Left lung (tissue), 10 donors: ENCODE results near the gene MRPS21. TPM values are rescaled to one million over a fixed set of nuclear protein-coding genes. Genes with fewer than 3 reads are reported as not detected.

Source experiments
- ATAC-seq: fragments of 200-7000 bp; cut with Tn5 transposase; one replicate; pipeline ENCODE4 v1.9.1; 2020; ENCODE audit warnings: moderate library complexity
- DNase-seq, 4 donors: peaks; one replicate each; pipeline ENCODE4 v3.0.0-alpha.2; 2013 to 2020
- H3K27ac ChIP-seq, 2 donors: fragments of 200-600 bp; sonication (generic) in 1 of 2; one replicate each; pipeline versions ENCODE4 v1.5.0 to v1.8.0; 2020 to 2021
- H3K27me3 ChIP-seq, 2 donors: fragments of 200-600 bp; sonication (generic) in 1 of 2; one replicate each; pipeline versions ENCODE4 v1.5.0 to v1.8.0; 2020 to 2021
- H3K36me3 ChIP-seq, 2 donors: fragments of 200-600 bp; sonication (generic) in 1 of 2; one replicate each; pipeline versions ENCODE4 v1.5.0 to v1.8.0; 2020 to 2021
- H3K4me1 ChIP-seq, 2 donors: fragments of 200-600 bp; one replicate each; pipeline ENCODE4 v1.8.0; 2021
- H3K4me3 ChIP-seq, 2 donors: fragments of 200-600 bp; sonication (generic) in 1 of 2; one replicate each; pipeline versions ENCODE4 v1.5.0 to v1.8.0; 2020 to 2021; ENCODE audit warnings: mild to moderate bottlenecking in 1 of 2
- H3K9me3 ChIP-seq, 2 donors: fragments of 200-600 bp; sonication (generic) in 1 of 2; one replicate each; pipeline versions ENCODE4 v1.5.0 to v1.8.0; 2020 to 2021
- CTCF ChIP-seq, 2 donors: fragments of 200-600 bp; sonication (generic) in 1 of 2; IDR thresholded peaks; one replicate each; pipeline versions ENCODE4 v1.5.0 to v1.8.0; 2021; ENCODE audit warnings: antibody characterized with exemption in 2 of 2
- intact Hi-C, 2 donors: fragments of 100-400 bp; cut with DNase I; formaldehyde crosslinking; loops; one replicate each; pipeline versions ENCODE4 v1.11.2 to v1.14.2; 2022
- polyA plus RNA-seq, 6 donors: library from polyadenylated mRNA; unstranded; fragments of 120-200 nt; gene quantifications; one replicate each; pipeline ENCODE4 v1.2.1, GENCODE V29; 2013; ENCODE audit not compliant: insufficient read length in 6 of 6
- total RNA-seq, 2 donors: library from RNA; stranded (reverse); fragmentation: NEBNext Ultra II Directional; extraction: Animal tissue kit (Norgen Biotek cat#: 25700); gene quantifications; one replicate each; pipeline ENCODE4 v1.2.1, GENCODE V29; 2021
- donor health status: DM: no; HTN: yes; CAD: no.
- donor health status: DM: no; HTN: no; CAD: no.

Gene MRPS21
- total and polyA plus RNA-seq, 8 donors, result 44.2 to 66.2 (median 56.2) TPM

GRCh38 chr1:150261367-150261766, 32.3 kb upstream of the MRPS21 start:
- Histone ChIP-seq H3K27me3 (peaks cover 0 to 35% of the 10 kb centered on the region in 2 donors), H3K4me1 (peaks cover 0 to 14% of the 10 kb centered on the region in 2 donors), H3K9me3 (no peaks in the 10 kb centered on the region), H3K36me3 (peaks cover 0 to 26% of the 10 kb centered on the region in 2 donors), H3K27ac (no peak overlapping the region), H3K4me3 (no peak overlapping the region)
- ATAC-seq (no peak), DNase-seq (no peak)
- intact Hi-C loops, result no loop called here
- TF ChIP-seq CTCF (IDR thresholded peaks at IDR 0.05), result no peak

- intact Hi-C loops, result no loop called here
- TF ChIP-seq CTCF (IDR thresholded peaks at IDR 0.05), result no peak
These were observed 31.0 kb upstream of the MRPS21 start for GRCh38 chr1:150262388-150263320.

GRCh38 chr1:150263549-150263948, 30.1 kb upstream of the MRPS21 start:
- Histone ChIP-seq H3K36me3 (peaks cover 0 to 34% of the 10 kb centered on the region in 2 donors), H3K27me3 (peaks cover 0 to 21% of the 10 kb centered on the region in 2 donors), H3K27ac (no peak overlapping the region), H3K4me1 (peaks cover 7 to 18% of the 10 kb centered on the region in 2 donors), H3K4me3 (no peak overlapping the region), H3K9me3 (no peaks in the 10 kb centered on the region)
- ATAC-seq (no peak), DNase-seq (no peak)
- no peak for TF ChIP-seq CTCF (IDR thresholded peaks at IDR 0.05)
- intact Hi-C loops, result no loop called here

More at GRCh38 chr1:150262388-150263320, 31.0 kb upstream of the MRPS21 start:
- H3K36me3 ChIP-seq, result peaks cover 0 to 34% of the 10 kb centered on the region in 2 donors
- H3K4me1 ChIP-seq, result peaks cover 5 to 14% of the 10 kb centered on the region in 2 donors
- H3K27me3 ChIP-seq, result peaks cover 0 to 30% of the 10 kb centered on the region in 2 donors
- H3K4me3 ChIP-seq, result no peak overlapping the region
- H3K27ac ChIP-seq, result no peak overlapping the region
- ATAC-seq (no peak), DNase-seq (no peak)
- no peaks in the 10 kb centered on the region for H3K9me3 ChIP-seq

GRCh38 chr1:150267896-150268295, 25.8 kb upstream of the MRPS21 start:
- ATAC-seq (no peak), DNase-seq (no peak)
- intact Hi-C loops, result no loop called here
- Histone ChIP-seq H3K27me3 (no peaks in the 10 kb centered on the region), H3K9me3 (no peaks in the 10 kb centered on the region), H3K36me3 (peaks cover 0 to 34% of the 10 kb centered on the region in 2 donors), H3K27ac (peak overlapping the region; percentile 88 to 94), H3K4me1 (peaks cover 7 to 36% of the 10 kb centered on the region in 2 donors), H3K4me3 (peak overlapping the region; percentile 83 to 97)
- no peak for TF ChIP-seq CTCF (IDR thresholded peaks at IDR 0.05)

- DNase-seq, result peak in 1 of 4 donors; percentile 59
- TF ChIP-seq CTCF (IDR thresholded peaks at IDR 0.05), result no peak
These were observed 25.3 kb upstream of the MRPS21 start for GRCh38 chr1:150268340-150268704.

More at GRCh38 chr1:150268340-150268704, 25.3 kb upstream of the MRPS21 start:
- Histone ChIP-seq H3K4me3 (peak overlapping the region; percentile 83 to 97), H3K36me3 (peaks cover 0 to 34% of the 10 kb centered on the region in 2 donors), H3K9me3 (no peaks in the 10 kb centered on the region), H3K27me3 (no peaks in the 10 kb centered on the region), H3K27ac (peak overlapping the region; percentile 88 to 94), H3K4me1 (peaks cover 11 to 39% of the 10 kb centered on the region in 2 donors)
- intact Hi-C loops, result no loop called here
- ATAC-seq, result peak; percentile 66
